WI38 (cell line): ENCODE data around the gene EFCAB6.

Experiments
- H3K4me3 ChIP-seq: 2 replicates; pipeline ENCODE4 v1.5.1; 2011; ENCODE audit warnings: low read depth, mild to moderate bottlenecking, control low read depth, low read length
- TF ChIP-seq, protein P1 (sequence below): IDR thresholded peaks from 2 replicates; pipeline ENCODE4 v1.5.1; 2012; ENCODE audit warnings: low read depth, mild to moderate bottlenecking, control low read depth, low read length

The EFCAB6 gene

GRCh38 chr22:43689356-43689755, 122.7 kb downstream of the EFCAB6 start:
- H3K4me3 ChIP-seq, result no peak overlapping the region
- TF ChIP-seq, protein P1, sequence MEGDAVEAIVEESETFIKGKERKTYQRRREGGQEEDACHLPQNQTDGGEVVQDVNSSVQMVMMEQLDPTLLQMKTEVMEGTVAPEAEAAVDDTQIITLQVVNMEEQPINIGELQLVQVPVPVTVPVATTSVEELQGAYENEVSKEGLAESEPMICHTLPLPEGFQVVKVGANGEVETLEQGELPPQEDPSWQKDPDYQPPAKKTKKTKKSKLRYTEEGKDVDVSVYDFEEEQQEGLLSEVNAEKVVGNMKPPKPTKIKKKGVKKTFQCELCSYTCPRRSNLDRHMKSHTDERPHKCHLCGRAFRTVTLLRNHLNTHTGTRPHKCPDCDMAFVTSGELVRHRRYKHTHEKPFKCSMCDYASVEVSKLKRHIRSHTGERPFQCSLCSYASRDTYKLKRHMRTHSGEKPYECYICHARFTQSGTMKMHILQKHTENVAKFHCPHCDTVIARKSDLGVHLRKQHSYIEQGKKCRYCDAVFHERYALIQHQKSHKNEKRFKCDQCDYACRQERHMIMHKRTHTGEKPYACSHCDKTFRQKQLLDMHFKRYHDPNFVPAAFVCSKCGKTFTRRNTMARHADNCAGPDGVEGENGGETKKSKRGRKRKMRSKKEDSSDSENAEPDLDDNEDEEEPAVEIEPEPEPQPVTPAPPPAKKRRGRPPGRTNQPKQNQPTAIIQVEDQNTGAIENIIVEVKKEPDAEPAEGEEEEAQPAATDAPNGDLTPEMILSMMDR, result no peak

DNA sequence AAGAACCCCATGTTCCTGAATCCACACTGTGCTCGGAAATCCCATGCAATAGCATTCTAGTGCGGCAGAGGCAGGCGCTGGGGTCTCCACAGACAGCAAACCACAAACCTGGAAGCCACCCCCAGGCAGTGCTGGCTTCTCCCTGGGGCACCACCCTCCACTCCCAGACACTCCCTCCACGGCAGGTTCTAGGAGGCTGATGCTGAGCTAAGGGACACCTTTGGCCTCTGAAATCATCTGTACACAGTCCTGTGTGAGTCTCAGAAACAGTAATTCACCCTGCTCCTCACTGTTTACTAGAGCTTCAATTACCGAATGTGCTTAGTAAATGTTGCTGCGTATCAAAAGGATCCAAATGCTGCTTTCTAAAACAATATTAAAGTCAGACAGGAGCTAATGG, 129.3 kb downstream of the EFCAB6 start:
- H3K4me3 ChIP-seq, result no peak overlapping the region
- TF ChIP-seq, protein P1, result no peak

DNA sequence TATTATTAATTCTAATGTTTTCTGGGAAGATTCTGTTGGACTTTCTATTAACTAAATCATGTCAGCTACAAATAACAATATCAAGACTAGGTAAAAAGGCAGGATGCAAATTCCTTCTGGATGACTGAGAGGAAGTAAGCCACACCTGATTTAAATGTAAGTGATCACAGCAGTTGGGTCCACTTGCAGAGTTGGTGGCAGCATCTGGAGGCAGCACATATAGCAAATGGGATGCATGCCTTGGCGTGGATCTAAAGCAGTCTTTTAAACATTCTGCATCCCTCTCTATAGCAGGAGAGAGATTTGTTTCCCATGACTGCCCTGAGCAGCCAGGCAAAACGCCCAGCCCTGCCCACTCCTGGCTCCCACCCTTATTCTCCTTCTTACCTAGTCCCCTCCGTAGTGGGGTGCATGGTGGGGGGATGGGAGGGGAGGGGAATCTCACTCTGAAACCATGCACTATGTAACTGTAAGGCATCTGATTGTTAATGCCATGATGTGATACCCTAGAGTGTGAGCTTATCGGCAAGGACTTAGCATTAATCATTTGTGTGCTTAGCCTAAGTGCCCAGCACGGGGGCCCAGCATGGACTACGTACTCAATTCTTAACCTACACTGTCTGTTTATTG, 130.3 kb downstream of the EFCAB6 start:
- no peak overlapping the region for H3K4me3 ChIP-seq
- TF ChIP-seq, protein P1, result no peak

- TF ChIP-seq, protein P1, result no peak
- H3K4me3 ChIP-seq, result no peak overlapping the region
Measured at GRCh38 chr22:43670513-43670912, 141.6 kb downstream of the EFCAB6 start.

GRCh38 chr22:43669190-43669589, 142.9 kb downstream of the EFCAB6 start:
- H3K4me3 ChIP-seq, result no peak overlapping the region
- TF ChIP-seq, protein P1, result no peak

DNA sequence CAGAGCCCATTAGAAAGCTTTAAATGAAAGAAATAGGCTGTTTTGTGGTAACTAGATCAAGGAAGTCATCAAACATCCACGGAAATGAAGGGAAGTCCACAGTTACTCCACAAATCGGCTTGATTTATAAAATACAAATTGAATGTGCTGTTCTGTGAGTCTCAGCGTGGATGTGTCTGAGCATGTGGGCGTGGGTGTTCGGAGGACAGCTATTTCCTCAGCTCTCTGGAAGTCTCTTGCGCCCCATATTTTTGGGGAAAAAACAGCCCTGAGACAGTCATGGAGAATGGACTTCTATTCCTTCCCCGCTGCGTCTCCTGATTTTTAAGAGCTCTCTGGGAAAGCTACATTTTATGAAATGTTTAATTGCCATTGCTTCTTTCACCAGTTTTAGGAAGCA, 144.4 kb downstream of the EFCAB6 start:
- H3K4me3 ChIP-seq, result no peak overlapping the region
- TF ChIP-seq, protein P1, result no peak

GRCh38 chr22:43666457-43666856, 145.6 kb downstream of the EFCAB6 start:
- H3K4me3 ChIP-seq, result no peak overlapping the region
- TF ChIP-seq, protein P1, result no peak
